Measurements from ENCODE around the gene CLSTN3.

Gene CLSTN3

GRCh38 chr12:7128681-7129286, 1.4 kb upstream of the CLSTN3 start, which contains the start of gene RBP5:
Gene RBP5, minus strand, starts transcription at chr12:7128889. Its CDS starts 114 bp downstream, at chr12:7128775.
- no peak for DNase-seq

GRCh38 chr12:7129287-7129871, 792 bp upstream of the CLSTN3 start:
- no peak for DNase-seq

DNA sequence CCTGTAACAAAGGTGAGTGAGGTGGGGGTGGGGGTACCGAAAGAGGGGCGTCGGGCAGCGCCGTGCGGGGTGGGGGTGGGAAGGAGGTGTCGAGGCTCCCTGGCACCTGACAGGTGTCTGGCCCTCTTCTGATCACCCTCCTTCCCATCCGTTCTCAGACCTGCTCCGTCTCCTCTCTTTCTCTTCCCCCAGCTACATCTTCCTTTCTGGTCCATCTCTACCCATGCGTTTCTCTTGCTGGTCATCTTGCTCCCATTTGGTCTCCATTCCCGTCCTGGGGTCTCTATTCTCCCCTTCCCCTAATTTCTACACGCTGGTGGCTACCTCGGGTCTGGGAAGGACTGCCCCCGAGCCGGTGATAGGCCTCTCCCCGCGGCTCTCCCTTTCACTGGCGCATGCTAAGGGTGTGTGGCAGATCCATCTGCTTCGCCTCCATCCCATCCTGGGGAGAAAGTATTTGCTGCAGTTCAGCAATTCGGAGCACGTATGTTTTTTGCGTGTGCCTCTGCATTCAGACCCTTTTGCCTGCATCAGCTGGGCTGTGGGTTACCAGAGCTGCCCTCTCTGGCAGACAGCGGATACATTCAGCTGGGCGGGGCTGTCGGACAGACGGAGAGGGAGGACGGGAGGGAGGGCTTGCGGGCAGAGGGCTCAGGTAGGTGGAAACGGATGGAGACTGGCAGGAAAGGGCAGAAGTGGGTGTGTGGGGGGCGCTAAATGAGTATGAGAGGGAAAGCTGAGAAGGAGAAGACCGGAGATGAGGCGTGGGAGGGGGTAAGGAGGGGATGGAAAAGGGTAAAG, 730 bp downstream of the CLSTN3 start:
- DNase-seq, result peak; percentile 41 to 42

DNA sequence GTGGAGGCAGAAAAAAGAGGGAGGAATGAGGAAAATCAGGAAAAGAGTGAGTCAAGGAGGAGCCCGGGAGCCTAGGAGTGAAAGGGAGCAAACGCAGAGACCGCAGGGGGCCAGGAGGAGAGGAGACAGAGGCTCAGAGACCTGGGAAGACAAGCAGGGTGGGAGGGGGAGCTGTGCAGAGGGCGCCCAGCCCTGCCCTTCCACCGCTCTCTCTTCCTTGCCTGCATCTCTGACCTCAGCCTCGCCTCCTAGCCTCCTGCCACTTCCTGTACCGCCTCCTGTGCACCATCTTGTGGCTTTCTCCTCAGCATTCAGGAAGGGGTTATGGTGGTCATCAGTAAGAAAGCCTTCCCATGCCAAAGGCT, 1.3 kb downstream of the CLSTN3 start:
- DNase-seq, result no peak

- DNase-seq, result no peak
Observed at GRCh38 chr12:7134396-7135166, 4.4 kb downstream of the CLSTN3 start.

DNA sequence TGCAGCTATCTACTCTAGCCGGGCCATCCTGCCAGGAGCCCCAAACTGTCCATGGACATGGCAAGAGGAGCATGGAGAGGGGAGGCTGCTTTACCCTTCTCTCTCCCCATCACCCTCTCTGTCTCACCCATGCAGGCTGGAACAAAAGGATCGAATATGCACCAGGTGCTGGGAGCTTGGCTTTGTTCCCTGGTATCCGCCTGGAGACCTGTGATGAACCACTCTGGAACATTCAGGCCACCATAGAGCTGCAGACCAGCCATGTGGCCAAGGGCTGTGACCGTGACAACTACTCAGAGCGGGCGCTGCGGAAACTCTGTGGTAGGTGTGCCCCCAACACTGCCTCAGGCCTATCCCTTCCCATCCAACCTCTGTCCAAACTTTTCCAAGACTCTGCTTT, 5.9 kb downstream of the CLSTN3 start:
- no peak for DNase-seq

DNA sequence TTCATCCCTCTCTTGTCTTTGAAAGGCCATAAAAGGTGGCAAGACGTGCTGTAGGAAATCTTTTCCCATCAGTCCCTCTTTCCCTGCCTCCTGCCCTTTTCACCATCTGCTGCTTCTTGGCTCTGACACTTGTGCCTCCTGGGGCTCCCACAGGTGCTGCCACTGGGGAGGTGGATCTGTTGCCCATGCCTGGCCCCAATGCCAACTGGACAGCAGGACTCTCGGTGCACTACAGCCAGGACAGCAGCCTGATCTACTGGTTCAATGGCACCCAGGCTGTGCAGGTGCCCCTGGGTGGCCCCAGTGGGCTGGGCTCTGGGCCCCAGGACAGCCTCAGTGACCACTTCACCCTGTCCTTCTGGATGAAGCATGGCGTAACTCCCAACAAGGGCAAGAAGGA, 6.5 kb downstream of the CLSTN3 start:
- no peak for DNase-seq

DNA sequence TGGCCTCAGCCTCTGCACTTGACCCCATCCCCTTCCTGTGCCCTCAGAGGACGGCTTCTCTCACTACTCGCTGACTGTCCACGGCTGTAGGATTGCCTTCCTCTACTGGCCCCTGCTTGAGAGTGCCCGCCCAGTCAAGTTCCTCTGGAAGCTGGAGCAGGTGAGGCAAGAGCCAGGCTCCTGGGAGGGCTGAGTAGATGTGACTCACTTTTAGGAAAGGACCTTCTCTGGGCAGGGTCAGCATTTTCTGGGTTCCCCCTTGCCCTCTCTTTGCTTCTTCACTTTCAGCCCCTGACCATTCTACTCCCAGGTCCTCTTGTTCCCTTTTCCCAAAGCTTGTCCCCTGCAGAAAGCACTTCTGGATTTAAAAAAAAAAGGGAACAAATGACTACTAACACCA, 7.7 kb downstream of the CLSTN3 start:
- no peak for DNase-seq

GRCh38 chr12:7139200-7139599, 9.0 kb downstream of the CLSTN3 start:
- no peak for DNase-seq

DNA sequence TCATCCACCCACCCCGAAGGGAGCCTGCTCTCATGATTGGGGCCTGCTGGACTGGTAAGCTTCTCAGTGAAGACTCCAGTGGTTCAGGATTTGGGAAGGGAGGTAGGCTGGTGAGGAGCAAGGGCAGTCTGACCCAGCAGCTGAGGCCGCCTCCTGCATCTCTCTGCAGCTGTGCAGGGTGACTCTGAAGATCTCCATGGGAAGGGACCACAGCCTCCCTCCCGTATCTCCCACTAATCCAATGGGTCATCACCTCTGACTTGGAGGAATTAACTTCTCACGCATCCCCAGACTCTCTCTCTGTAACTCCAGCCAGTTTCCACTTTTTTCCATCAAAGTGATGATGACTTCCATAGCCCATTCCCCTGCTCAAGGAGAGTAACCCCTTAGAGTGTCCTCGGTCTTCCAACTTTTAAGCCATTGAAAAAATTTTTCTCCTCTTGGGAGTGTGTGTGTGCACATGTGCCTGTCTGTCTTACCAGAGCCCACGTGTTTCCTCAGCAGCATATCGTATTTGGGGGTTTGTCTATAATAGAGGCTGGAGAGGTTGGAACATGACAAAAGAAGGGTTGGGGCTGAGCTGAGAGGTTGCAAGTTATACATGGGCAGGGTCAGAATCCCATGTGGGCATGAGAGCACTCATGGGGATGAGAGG, 11.3 kb downstream of the CLSTN3 start:
- no peak for DNase-seq

DNA sequence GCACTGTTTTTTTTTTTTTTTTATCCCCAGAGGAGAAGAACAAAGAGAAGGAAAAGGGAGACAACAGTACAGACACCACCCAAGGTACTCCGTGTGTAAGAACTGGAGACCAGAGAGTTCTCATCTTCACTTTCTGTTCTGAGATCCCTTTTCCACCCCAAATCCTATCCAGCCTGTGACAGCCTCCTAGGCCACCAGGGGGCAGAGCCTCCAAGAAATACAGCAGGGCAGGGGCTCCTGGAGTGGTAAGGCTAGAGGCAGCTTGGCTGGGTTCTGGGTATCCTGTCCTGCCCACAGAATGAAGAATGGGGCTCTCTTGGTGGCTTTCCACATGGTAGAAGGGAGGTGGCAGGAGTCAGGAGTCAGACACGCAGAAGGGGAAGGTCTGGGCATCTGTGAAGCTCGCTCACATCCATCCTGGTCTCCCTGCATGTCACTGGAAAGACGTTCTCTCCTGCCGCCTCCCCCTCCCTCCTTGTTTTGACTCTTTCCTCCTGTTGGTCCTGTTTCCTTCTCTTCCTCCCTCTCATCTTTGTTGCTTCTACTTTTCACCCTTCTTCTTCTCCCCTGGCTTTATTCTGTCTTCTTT, 12.0 kb downstream of the CLSTN3 start:
- DNase-seq, result peak; percentile 41 to 52

DNA sequence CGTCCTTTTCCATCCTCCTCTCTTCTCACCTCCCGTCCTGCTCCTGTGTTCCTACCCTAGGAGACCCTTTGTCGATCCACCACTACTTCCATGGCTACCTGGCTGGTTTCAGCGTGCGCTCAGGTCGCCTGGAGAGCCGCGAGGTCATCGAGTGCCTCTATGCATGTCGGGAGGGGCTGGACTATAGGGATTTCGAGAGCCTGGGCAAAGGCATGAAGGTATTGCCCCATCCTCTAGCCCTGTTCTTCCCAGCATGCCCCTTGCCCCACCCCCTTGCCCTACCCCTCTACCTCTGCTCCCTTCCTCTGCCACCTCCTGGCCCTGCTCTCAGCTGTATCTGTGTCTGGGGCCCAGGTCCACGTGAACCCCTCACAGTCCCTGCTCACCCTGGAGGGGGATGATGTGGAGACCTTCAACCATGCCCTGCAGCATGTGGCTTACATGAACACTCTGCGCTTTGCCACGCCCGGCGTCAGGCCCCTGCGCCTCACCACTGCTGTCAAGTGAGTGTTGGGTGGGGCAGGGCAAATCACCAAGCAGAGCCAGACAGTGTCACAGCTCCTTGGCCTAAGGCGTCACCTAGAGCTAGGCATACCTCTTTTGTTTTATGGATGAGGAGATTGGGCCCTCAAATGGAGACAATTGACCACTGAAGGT, 12.8 kb downstream of the CLSTN3 start:
- no peak for DNase-seq

DNA sequence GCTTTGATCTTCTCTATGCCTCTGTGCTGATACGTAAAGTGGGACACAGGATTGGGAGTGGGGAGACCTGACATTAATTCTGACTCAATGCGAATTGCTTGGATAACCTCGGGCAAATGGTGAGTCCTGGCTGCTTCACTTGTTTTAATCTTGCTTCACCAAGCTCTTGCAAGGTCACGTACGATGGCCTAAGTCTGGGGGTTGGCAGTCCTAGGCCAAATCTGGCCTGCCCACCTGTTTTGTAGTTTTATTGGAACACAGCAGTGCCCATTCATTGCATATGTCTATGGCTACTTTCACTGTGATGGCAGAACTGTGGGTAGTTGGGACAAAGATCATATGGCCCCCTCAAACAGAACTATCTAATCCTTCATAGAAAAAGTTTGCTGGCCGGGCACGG, 13.4 kb downstream of the CLSTN3 start:
- DNase-seq, result no peak

DNA sequence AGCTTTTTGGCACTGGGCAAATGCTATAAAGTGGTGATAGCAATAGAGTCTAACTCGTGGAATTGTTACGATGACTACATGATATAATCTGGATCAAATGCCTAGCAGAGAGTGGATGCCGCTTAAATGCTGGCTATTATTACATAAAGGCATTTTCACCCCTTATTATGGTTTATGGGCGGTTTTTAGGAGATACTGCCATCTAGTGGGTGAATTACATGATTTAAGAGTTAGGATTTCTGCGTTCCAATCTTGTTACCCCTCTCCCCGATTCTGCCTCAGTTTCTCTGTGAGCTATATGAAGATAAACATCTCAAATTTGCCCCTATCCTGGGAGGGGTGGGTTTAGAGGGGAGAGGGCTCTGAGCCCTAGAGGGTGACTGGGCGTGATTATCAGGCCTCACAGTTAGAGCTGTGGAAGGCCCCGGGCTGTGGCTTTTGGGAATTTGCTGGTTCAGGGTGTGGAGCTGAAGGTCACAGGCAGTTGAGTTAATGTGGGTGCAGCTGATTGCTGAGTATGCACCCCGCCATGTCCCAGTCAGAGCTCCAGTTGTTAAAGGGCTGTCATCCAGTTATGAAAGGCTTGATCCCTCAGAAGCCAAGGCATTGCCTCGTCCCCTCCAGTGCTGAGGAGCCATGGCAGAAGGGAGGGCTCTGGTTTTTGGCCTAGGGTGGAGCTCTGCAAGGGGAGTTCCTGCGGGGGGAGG, 14.4 kb downstream of the CLSTN3 start:
- no peak for DNase-seq

DNA sequence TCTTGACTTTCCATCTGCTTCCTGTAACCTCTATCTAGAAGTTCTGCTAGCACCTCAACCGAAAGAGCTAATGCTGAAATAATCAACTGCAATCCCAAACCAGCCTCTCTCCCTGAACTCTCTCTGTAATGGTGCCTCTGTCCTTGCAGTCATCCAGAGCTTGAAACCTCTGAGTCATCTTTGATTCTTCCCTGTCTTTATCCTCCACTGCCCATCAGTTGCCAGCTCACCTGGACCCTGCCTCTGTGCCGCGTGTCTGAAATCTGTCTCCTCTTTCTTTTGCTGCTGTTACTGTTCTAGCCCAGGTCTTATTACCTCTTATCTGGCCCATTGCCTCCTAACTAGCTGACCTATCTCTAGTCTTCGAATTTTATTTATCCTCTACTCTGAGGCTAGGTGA, 15.5 kb downstream of the CLSTN3 start:
- no peak for DNase-seq

DNA sequence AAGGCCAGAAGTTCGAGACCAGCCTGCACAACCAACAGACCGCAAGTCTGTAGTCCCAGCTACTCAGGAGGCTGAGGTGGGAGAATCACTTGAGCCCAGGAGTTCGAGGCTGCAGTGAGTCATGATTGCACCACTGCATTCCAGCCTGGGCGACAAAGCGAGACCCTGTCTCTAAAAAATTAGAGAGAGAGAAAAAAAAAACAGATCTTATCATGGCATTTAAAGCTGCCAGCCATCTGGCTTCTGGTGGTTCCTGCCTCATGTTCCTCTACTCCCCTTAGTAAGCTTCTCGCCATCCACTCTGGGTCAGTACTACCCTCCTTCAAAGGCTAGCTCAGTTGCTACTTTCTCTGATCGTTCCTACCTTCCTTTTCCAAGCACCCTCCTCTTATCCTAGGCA, 16.1 kb downstream of the CLSTN3 start:
- DNase-seq, result no peak

DNA sequence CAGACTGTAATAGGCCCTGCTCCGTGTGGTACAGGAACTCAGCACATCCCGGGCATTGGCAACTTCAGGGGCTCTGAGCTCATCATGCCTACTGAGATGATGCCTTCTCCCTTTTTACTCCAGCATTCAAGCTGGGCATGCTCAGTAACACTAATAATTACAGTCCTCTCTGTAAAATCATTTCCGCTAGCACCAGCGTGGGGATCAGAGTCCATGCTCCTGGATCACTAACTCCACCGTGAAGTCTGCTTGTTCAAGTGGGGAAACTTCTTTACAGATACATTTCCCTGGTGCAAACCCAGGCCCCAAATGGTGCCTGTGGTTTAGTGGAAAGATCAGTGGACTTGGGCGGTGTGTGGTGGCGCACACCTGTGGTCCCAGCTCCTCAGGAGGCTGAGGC, 16.7 kb downstream of the CLSTN3 start:
- no peak for DNase-seq

DNA sequence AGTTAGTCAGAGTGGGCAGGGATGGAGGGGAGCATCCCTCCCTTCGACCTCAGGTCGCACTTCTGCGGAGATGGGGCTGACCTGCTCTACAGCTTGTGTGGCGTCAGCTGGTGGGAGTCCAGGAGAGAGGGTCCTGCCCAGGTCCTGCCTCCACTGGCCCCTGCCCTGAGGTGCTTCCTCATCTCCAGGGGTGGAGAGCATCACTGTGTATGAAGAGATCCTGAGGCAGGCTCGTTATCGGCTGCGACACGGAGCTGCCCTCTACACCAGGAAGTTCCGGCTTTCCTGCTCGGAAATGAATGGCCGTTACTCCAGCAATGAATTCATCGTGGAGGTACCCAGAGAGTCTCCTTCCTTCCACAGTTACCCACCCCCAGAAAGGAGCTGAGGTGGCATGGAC, 20.2 kb downstream of the CLSTN3 start:
- DNase-seq, result no peak

DNA sequence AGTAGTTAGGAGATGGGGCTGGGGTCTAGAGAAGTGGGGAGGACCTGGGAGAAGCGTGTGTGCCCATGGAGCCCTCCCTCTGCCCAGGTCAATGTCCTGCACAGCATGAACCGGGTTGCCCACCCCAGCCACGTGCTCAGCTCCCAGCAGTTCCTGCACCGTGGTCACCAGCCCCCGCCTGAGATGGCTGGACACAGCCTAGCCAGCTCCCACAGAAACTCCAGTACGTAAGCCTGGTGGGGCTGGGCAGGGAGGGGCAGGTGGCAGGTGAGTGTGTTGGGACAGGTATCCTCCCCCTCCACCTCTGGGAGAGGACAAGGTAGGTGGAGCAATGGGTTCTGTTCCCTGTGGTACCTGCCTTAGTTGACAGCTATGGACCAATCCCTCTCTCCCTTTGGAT, 20.7 kb downstream of the CLSTN3 start:
- no peak for DNase-seq

DNA sequence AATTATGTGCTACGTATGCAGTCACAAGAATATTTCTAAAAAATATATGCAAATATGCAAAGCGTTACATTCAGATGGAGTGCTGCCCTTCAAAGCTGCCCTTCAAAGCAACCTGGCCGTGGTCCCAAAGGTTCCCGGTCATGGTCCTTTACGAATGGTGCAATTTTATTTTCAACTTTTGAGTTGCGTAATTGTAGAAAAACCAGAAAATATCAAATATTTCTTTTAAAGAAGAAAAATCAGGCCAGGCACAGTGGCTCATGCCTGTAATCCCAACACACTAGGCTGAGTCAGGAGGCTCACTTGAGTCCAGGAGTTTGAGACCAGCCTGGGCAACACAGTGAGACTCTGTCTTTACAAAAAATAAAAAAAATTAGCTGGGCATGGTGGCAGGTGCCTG, 21.4 kb downstream of the CLSTN3 start:
- no peak for DNase-seq

DNA sequence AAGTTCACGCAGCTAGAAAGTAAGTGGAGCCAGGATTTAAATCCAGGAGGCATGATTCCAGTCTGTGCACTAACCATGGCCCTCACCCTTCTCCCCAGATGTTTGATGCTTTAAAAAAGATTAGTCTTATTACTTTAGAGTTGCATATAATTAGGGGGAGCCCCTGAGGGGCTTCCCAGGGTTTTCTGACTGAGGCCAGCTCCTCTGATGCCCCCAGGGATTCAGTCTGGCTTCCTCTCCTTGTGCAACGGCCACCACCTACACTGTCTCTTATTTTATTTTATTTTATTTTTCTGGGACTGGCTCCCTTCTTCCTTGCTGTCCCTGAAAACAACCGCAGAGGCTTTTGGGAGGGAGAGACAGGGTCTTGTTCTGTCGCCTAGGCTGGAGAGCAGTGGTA, 22.6 kb downstream of the CLSTN3 start:
- DNase-seq, result no peak

Measured in stimulated activated CD4-positive, alpha-beta T cell treated with anti-CD3 and anti-CD28 coated beads, Interleukin-4, amount 100 ng/mL, for 4 hours (primary cell).